K562 (cell line): ENCODE results near the gene CBX8. TPM values are rescaled to one million over a fixed set of nuclear protein-coding genes. Genes with fewer than 3 reads are reported as not detected.

Source experiments
- ATAC-seq: fragments of 200-7000 bp; cut with Tn5 transposase; 3 replicates; pipeline ENCODE4 v1.9.1; 2020; ENCODE audit warnings: moderate library complexity
- BruUV-seq: library from RNA; stranded (reverse); fragments of 400-500 nt; replicated peaks from 2 replicates; lab custom pipeline; 2021; lab: Mats Ljungman, UMichigan
- CTCF ChIA-PET: fragments of 300-600 bp; formaldehyde crosslinking; extraction: SDS; loops from one replicate; lab custom pipeline; 2021; ENCODE audit warnings: low intra/inter-chr PET ratio; lab: Yijun Ruan, JAX
- POLR2A ChIA-PET: fragments of 300-600, 350-650 bp; sonication (Branson Sonifier 250); formaldehyde crosslinking; extraction: SDS; loops from one replicate; lab custom pipeline; 2021; ENCODE audit warnings: antibody characterized with exemption, inconsistent platforms; lab: Yijun Ruan, JAX
- DNase-seq, 4 experiments: peaks; one replicate each; pipeline versions ENCODE4 v3.0.0 to v3.0.0-alpha.2; 2011 to 2018; ENCODE audit warnings: low spot score in 3 of 4, mixed read lengths in 3 of 4; ENCODE audit errors: extremely low read depth in 1 of 4
- FAIRE-seq: peaks from 2 replicates; lab custom pipeline; 2011; peaks lifted over from hg19 to GRCh38; lab: Jason Lieb, UNC
- H2AFZ ChIP-seq: 2 replicates; pipeline ENCODE4 v1.6.0; 2011; ENCODE audit warnings: low read depth, low read length, control low read depth, inconsistent platforms
- H3K27ac ChIP-seq: fragments of 200-600 bp; 3 replicates; pipeline ENCODE4 v1.8.0; 2011; ENCODE audit warnings: low read depth, mild to moderate bottlenecking, control low read depth, inconsistent platforms, low read length, moderate library complexity, mixed read lengths; ENCODE audit errors: extremely low read depth
- H3K27me3 ChIP-seq, 2 experiments: fragments of 300-600 bp in 1 of 2; 2 replicates in 1 of 2; 3 replicates in 1 of 2; pipeline versions ENCODE4 v1.6.0 to v1.8.0; 2011; ENCODE audit warnings: inconsistent platforms in 2 of 2, low read length in 2 of 2, mild to moderate bottlenecking in 1 of 2, mixed read lengths in 1 of 2, moderate library complexity in 1 of 2; ENCODE audit not compliant: control insufficient read depth in 2 of 2, insufficient read depth in 2 of 2
- H3K36me3 ChIP-seq: fragments of 300-600 bp; 3 replicates; pipeline ENCODE4 v1.8.0; 2011; ENCODE audit warnings: mild to moderate bottlenecking, low read length, inconsistent platforms; ENCODE audit not compliant: control insufficient read depth, insufficient read depth
- H3K4me1 ChIP-seq, 2 experiments: fragments of 200-600 bp in 1 of 2; replicated peaks in 1 of 2; 2 replicates in 1 of 2; 3 replicates in 1 of 2; pipeline versions ENCODE4 v1.5.1 to v1.8.0; 2011; ENCODE audit warnings: inconsistent platforms in 2 of 2, low read length in 2 of 2, mild to moderate bottlenecking in 1 of 2, mixed read lengths in 1 of 2, moderate library complexity in 1 of 2; ENCODE audit not compliant: control insufficient read depth in 2 of 2, insufficient read depth in 2 of 2
- H3K4me2 ChIP-seq: 2 replicates; pipeline ENCODE4 v1.6.1; 2011; ENCODE audit warnings: low read length, control low read depth, inconsistent platforms, mixed read lengths; ENCODE audit not compliant: insufficient read depth
- H3K4me3 ChIP-seq: fragments of 200-600 bp; sonication (generic), shearing (Covaris generic); 2 replicates; pipeline ENCODE4 v1.5.1; 2016; ENCODE audit warnings: control low read depth, inconsistent platforms
- H3K79me2 ChIP-seq: fragments of 200-600 bp; 3 replicates; pipeline ENCODE4 v1.8.0; 2011; ENCODE audit warnings: low read length, inconsistent platforms; ENCODE audit not compliant: control insufficient read depth, insufficient read depth
- H3K9ac ChIP-seq, 2 experiments: 2 replicates each; pipeline versions ENCODE4 v1.6.0 to v1.6.1; 2011; ENCODE audit warnings: low read depth in 2 of 2, low read length in 2 of 2, control low read depth in 1 of 2, inconsistent platforms in 1 of 2, mild to moderate bottlenecking in 1 of 2, mixed read lengths in 1 of 2; ENCODE audit not compliant: insufficient read depth in 1 of 2
- H3K9me1 ChIP-seq: one replicate; pipeline ENCODE4 v1.6.0; 2011; ENCODE audit warnings: inconsistent platforms, mild to moderate bottlenecking, low read length, moderate library complexity; ENCODE audit not compliant: control insufficient read depth, insufficient read depth
- H3K9me3 ChIP-seq: replicated peaks from 2 replicates; pipeline ENCODE4 v1.5.1; 2011; ENCODE audit warnings: low read depth, low read length, inconsistent platforms; ENCODE audit not compliant: control insufficient read depth, insufficient read depth
- H4K20me1 ChIP-seq: replicated peaks from 2 replicates; pipeline ENCODE4 v1.6.1; 2011; ENCODE audit warnings: low read length, inconsistent platforms, mixed read lengths; ENCODE audit not compliant: control insufficient read depth, insufficient read depth
- ESRRA ChIP-seq: fragments of 450-650 bp; IDR thresholded peaks from 2 replicates; pipeline ENCODE4 v1.6.1; 2014; ENCODE audit warnings: low read depth, mild to moderate bottlenecking, moderate library complexity, borderline replicate concordance
- FOXJ2 ChIP-seq: fragments of 200-800 bp; sonication (Bioruptor generic); IDR thresholded peaks from 2 replicates; pipeline ENCODE4 v1.6.1; 2016; ENCODE audit warnings: missing genetic modification characterization, missing compliant biosample characterization
- HLTF ChIP-seq: fragments of 450-650 bp; IDR thresholded peaks from 2 replicates; pipeline ENCODE4 v1.6.1; 2016
- PCBP1 ChIP-seq: fragments of 200-400 bp; formaldehyde crosslinking; IDR thresholded peaks from 2 replicates; pipeline ENCODE4 v1.6.1; 2018; ENCODE audit warnings: mild to moderate bottlenecking, low read depth, low read length; ENCODE audit not compliant: poor library complexity, severe bottlenecking
- ZC3H11A ChIP-seq: IDR thresholded peaks from 2 replicates; pipeline ENCODE4 v1.6.1; 2012; ENCODE audit warnings: low read depth, low read length, improper control_type of control experiment
- ZNF586 ChIP-seq: fragments of 450-650 bp; formaldehyde crosslinking; conservative IDR thresholded peaks from 2 replicates; pipeline ENCODE4 v1.4.0; 2020; ENCODE audit warnings: mild to moderate bottlenecking, moderate library complexity
- WGBS: fragments of 100-300 bp; shearing (Covaris generic); methylation state at CpG from one replicate; pipeline ENCODE4 v1.1.6; 2016; ENCODE audit warnings: low coverage, mixed read lengths; ENCODE audit not compliant: insufficient coverage; ENCODE audit errors: missing lambda C conversion rate; 5-methylcytosine and 5-hydroxymethylcytosine counted together
- in situ Hi-C: fragments of 300-500 bp; cut with MboI; formaldehyde crosslinking; loops from 4 replicates; pipeline ENCODE4 v1.15.0; 2018; ENCODE audit warnings: inconsistent platforms, mixed read lengths
- intact Hi-C: fragments of 100-400 bp; cut with micrococcal nuclease; formaldehyde crosslinking; loops from 2 replicates; pipeline ENCODE4 v1.14.2; 2022
- polyA plus RNA-seq, 8 experiments: library from polyadenylated mRNA; depleted of rRNA in 4 of 8; stranded (reverse) in 5 of 8; unstranded in 3 of 8; fragments of >200 nt; fragmentation: Nextera tagmentation in 2 of 8; fragmentation: Illumina TruSeq in 1 of 8; extraction: Ambion mirVana in 2 of 8; extraction: Trizol in 1 of 8; gene quantifications; 2 replicates each; pipeline versions ENCODE4 v1.2.1 to v1.2.3, GENCODE V29; 2011 to 2014; ENCODE audit warnings: inconsistent platforms in 1 of 8, missing spikeins in 1 of 8
- total RNA-seq, 7 experiments: library from RNA; depleted of rRNA in 6 of 7; stranded (reverse); fragments of >200 nt in 6 of 7; fragmentation: Illumina TruSeq in 2 of 7; extraction: Trizol in 2 of 7; gene quantifications; 2 replicates each; pipeline versions ENCODE4 v1.2.1 to v1.2.3, GENCODE V29; 2011 to 2021; ENCODE audit warnings: low replicate concordance in 1 of 7
- TF ChIP-seq, protein P1 (sequence below): sonication (generic); formaldehyde crosslinking; IDR thresholded peaks from 2 replicates; pipeline ENCODE4 v1.8.1; 2023; ENCODE audit warnings: mild to moderate bottlenecking, missing genetic modification reagents

The CBX8 gene
- total and polyA plus RNA-seq, 9 of the 15 experiments (the other 6 are each of a cell fraction or from before 2014, with no cell fraction given): 0.08 to 11.9 (median 2.6) TPM

GRCh38 chr17:79822583-79823124 is 25.8 kb upstream of the CBX8 start:
- H3K9me1 ChIP-seq: no peaks in the 10 kb centered on the region
- in situ Hi-C loops (no loop called here), intact Hi-C loops (no loop called here)
- TF ChIP-seq HLTF (no peak), PCBP1 (no peak), ZNF586 (CRISPR knock-in tag) (no peak), FOXJ2 (tag) (peak; percentile 8; the same call in 1 of the 2 replicates), ZC3H11A (no peak), ESRRA (no peak)
- TF ChIP-seq, protein P1, sequence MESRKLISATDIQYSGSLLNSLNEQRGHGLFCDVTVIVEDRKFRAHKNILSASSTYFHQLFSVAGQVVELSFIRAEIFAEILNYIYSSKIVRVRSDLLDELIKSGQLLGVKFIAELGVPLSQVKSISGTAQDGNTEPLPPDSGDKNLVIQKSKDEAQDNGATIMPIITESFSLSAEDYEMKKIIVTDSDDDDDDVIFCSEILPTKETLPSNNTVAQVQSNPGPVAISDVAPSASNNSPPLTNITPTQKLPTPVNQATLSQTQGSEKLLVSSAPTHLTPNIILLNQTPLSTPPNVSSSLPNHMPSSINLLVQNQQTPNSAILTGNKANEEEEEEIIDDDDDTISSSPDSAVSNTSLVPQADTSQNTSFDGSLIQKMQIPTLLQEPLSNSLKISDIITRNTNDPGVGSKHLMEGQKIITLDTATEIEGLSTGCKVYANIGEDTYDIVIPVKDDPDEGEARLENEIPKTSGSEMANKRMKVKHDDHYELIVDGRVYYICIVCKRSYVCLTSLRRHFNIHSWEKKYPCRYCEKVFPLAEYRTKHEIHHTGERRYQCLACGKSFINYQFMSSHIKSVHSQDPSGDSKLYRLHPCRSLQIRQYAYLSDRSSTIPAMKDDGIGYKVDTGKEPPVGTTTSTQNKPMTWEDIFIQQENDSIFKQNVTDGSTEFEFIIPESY (CRISPR knock-in tag): peak; percentile 89
- no peak for FAIRE-seq
- H3K9me3 ChIP-seq: no peaks in the 10 kb centered on the region
- H3K4me1 ChIP-seq: peaks cover 68% of the 10 kb centered on the region in 2 experiments
- H3K4me2 ChIP-seq: no peak overlapping the region
- WGBS: 93% methylated on average over 15 of the region's 17 CpGs
- no peak overlapping the region; a peak in 1 of 4 replicates for H3K9ac ChIP-seq
- no peak for ATAC-seq
- no peaks in the 10 kb centered on the region for H3K36me3 ChIP-seq
- H2AFZ ChIP-seq: no peak overlapping the region
- ChIA-PET CTCF (no interaction called here), POLR2A (interaction anchor here (1.7 to 18.8 kb wide), 3 partner anchors 10 to 12 kb away, joined by 9 to 386 read pairs (median 18); partner anchors contain the start of gene CBX4)
- DNase-seq: no peak
- H3K27ac ChIP-seq: no peak overlapping the region
- no peak overlapping the region for H3K4me3 ChIP-seq
- no peaks in the 10 kb centered on the region for H3K27me3 ChIP-seq
- no TSS peak for BruUV-seq
- H3K79me2 ChIP-seq: peaks cover 31% of the 10 kb centered on the region
- H4K20me1 ChIP-seq: no peaks in the 10 kb centered on the region
